MCF 10A (cell line): Measurements from ENCODE around the gene FAT1. TPM values are rescaled to one million over a fixed set of nuclear protein-coding genes. Genes with fewer than 3 reads are reported as not detected.

Experiments
- BruUV-seq: library from RNA; stranded (reverse); fragments of 400-500 nt; replicated peaks from 2 replicates; lab custom pipeline; 2021; lab: Mats Ljungman, UMichigan
- CTCF ChIA-PET: fragments of 300-600 bp; sonication (Branson Sonifier 250); formaldehyde crosslinking; extraction: SDS; loops from one replicate; lab custom pipeline; 2021; ENCODE audit warnings: antibody characterized with exemption, inconsistent platforms; lab: Yijun Ruan, JAX
- POLR2A ChIA-PET: fragments of 300-600, 350-650 bp; sonication (Branson Sonifier 250); formaldehyde crosslinking; extraction: SDS; loops from one replicate; lab custom pipeline; 2020; ENCODE audit warnings: antibody characterized with exemption, inconsistent platforms; lab: Yijun Ruan, JAX
- DNase-seq: peaks from one replicate; pipeline ENCODE4 v3.0.0-alpha.2; 2018; ENCODE audit not compliant: unreplicated experiment
- H3K27ac Mint-ChIP-seq: one replicate; pipeline ENCODE4 v1.8.0; 2022; ENCODE audit warnings: mild to moderate bottlenecking, low read depth, mixed read lengths; ENCODE audit not compliant: unreplicated experiment
- H3K27me3 Mint-ChIP-seq: one replicate; pipeline ENCODE4 v1.8.0; 2022; ENCODE audit warnings: mixed read lengths; ENCODE audit not compliant: insufficient read depth, unreplicated experiment
- H3K36me3 Mint-ChIP-seq: one replicate; pipeline ENCODE4 v1.8.0; 2022; ENCODE audit warnings: mild to moderate bottlenecking, moderate library complexity, mixed read lengths; ENCODE audit not compliant: insufficient read depth, unreplicated experiment
- H3K4me1 Mint-ChIP-seq: one replicate; pipeline ENCODE4 v1.8.0; 2022; ENCODE audit warnings: mixed read lengths; ENCODE audit not compliant: insufficient read depth, unreplicated experiment
- H3K4me3 Mint-ChIP-seq: one replicate; pipeline ENCODE4 v1.8.0; 2022; ENCODE audit warnings: mild to moderate bottlenecking, moderate library complexity, mixed read lengths; ENCODE audit not compliant: unreplicated experiment
- H3K9me3 Mint-ChIP-seq: one replicate; pipeline ENCODE4 v1.8.0; 2022; ENCODE audit warnings: mixed read lengths; ENCODE audit not compliant: unreplicated experiment
- intact Hi-C: fragments of 100-400 bp; cut with micrococcal nuclease; formaldehyde crosslinking; loops from 2 replicates; pipeline ENCODE4 v1.14.1; 2022
- total RNA-seq: library from RNA; stranded (reverse); gene quantifications from 2 replicates; pipeline ENCODE4 v1.2.3, GENCODE V29; 2022
- TF ChIP-seq, protein P1 (sequence below): fragments of 200-600 bp; IDR thresholded peaks from one replicate; pipeline ENCODE4 v1.8.0; 2022; ENCODE audit warnings: antibody characterized with exemption, mild to moderate bottlenecking; ENCODE audit not compliant: unreplicated experiment

FAT1 gene
- total RNA-seq, 1 experiment from 2014 or later, result 165 TPM

DNA sequence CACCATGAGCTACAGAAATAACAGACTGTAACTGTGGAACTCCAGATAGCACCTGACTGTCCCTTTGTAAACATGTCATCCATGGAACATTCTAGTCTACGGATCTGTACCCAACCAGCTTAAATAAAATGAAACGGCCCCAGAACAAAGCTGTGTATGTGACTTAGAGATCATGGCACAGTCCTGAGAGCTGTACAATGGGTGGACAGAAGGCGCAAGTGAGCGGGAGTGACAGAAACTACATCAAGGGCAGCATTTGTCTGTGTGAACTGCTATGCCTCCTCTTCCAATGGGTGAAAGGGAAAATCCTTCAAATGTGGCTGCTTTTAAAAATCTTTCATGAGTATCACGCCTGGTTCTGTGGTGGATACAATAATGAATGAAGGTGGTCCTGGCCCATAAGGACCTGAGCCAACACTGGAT is 72.5 kb downstream of the FAT1 start:
- DNase-seq, result no peak
- TF ChIP-seq, protein P1, sequence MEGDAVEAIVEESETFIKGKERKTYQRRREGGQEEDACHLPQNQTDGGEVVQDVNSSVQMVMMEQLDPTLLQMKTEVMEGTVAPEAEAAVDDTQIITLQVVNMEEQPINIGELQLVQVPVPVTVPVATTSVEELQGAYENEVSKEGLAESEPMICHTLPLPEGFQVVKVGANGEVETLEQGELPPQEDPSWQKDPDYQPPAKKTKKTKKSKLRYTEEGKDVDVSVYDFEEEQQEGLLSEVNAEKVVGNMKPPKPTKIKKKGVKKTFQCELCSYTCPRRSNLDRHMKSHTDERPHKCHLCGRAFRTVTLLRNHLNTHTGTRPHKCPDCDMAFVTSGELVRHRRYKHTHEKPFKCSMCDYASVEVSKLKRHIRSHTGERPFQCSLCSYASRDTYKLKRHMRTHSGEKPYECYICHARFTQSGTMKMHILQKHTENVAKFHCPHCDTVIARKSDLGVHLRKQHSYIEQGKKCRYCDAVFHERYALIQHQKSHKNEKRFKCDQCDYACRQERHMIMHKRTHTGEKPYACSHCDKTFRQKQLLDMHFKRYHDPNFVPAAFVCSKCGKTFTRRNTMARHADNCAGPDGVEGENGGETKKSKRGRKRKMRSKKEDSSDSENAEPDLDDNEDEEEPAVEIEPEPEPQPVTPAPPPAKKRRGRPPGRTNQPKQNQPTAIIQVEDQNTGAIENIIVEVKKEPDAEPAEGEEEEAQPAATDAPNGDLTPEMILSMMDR, result no peak
- Mint-ChIP-seq H3K4me1 (no peaks in the 10 kb centered on the region), H3K4me3 (no peak overlapping the region), H3K9me3 (no peaks in the 10 kb centered on the region), H3K27ac (peak overlapping the region; percentile 46), H3K36me3 (peaks cover 29% of the 10 kb centered on the region), H3K27me3 (no peaks in the 10 kb centered on the region)
- ChIA-PET CTCF (interaction anchor here (2.3 kb wide), 1 partner anchor 19 kb away, joined by 8 read pairs; no protein-coding TSS in a partner anchor), POLR2A (no interaction called here)
- intact Hi-C loops, result no loop called here
- no TSS peak for BruUV-seq

DNA sequence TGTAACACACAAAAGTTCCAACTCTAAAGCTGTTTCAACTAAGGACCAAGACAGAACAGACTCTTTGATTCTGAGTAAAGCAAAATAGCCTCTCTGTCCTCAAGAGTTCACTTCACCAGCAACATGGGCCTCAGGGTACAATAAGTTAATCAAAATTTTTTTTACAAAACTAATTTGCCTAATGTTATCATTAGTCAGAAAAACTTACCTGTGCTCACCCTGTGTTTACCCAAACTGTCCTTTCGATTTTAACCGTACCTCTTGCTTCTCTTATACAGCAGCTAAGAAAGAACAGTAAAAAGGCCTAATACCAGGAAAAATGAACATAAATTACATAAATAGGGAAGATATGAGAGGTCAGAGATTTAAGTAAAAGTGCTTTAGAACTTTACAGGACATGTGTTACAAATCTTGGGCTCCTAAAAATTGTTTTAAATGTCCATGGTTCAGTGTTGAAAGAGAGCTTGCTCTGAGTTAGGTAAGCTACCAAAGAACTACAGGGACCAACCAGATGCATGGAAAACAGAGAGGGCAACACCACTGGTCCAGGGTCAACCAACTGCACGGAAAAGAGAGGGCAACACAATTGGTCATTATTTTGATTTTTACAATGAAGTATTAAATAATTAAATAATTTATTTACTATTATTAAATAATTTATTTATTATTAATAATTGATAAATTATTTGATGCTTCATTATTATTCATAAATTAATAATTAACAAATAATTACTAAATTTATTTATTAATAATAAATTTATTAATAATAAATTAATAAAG is 73.1 kb downstream of the FAT1 start:
- peaks cover 5% of the 10 kb centered on the region for H3K4me1 Mint-ChIP-seq
- ChIA-PET CTCF (interaction anchor here (2.3 kb wide), 1 partner anchor 19 kb away, joined by 8 read pairs; no protein-coding TSS in a partner anchor), POLR2A (interaction anchor here (0.6 kb wide), 1 partner anchor 20 kb away, joined by 4 read pairs; no protein-coding TSS in a partner anchor)
- no peaks in the 10 kb centered on the region for H3K9me3 Mint-ChIP-seq
- DNase-seq, result no peak
- H3K4me3 Mint-ChIP-seq, result no peak overlapping the region
- no peaks in the 10 kb centered on the region for H3K27me3 Mint-ChIP-seq
- H3K27ac Mint-ChIP-seq, result peak overlapping the region; percentile 46
- H3K36me3 Mint-ChIP-seq, result peaks cover 33% of the 10 kb centered on the region
- no TSS peak for BruUV-seq
- TF ChIP-seq, protein P1, result no peak
- intact Hi-C loops, result no loop called here

DNA sequence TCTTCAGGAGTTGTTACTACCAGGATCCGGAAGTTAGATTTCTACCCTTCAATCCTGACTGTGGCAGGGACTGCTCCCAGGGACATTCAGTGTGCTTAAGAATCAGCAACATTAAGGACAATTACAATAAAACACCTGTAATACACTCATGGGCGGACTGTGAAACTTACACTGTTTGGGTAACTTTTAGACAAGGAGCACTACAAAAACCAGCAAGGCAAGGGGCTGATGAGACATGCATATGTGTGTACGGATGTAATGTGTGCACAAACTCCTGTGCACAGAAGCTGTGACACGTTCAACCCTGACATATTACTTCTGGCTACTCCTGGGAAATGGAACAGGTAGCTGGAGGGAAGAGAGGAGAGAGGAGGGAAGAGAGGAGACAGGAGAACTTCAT is 75.8 kb downstream of the FAT1 start:
- DNase-seq, result no peak
- intact Hi-C loops, result no loop called here
- TF ChIP-seq, protein P1, result no peak
- POLR2A ChIA-PET, result interaction anchor here (1.0 kb wide), 1 partner anchor 9 kb away, joined by 4 read pairs; no protein-coding TSS in a partner anchor
- Mint-ChIP-seq H3K9me3 (no peaks in the 10 kb centered on the region), H3K27me3 (no peaks in the 10 kb centered on the region), H3K27ac (no peak overlapping the region), H3K4me3 (no peak overlapping the region), H3K36me3 (peaks cover 37% of the 10 kb centered on the region), H3K4me1 (peaks cover 23% of the 10 kb centered on the region)
- no TSS peak for BruUV-seq
- CTCF ChIA-PET, result interaction anchor here (0.8 kb wide), 1 partner anchor 22 kb away, joined by 3 read pairs; no protein-coding TSS in a partner anchor

DNA sequence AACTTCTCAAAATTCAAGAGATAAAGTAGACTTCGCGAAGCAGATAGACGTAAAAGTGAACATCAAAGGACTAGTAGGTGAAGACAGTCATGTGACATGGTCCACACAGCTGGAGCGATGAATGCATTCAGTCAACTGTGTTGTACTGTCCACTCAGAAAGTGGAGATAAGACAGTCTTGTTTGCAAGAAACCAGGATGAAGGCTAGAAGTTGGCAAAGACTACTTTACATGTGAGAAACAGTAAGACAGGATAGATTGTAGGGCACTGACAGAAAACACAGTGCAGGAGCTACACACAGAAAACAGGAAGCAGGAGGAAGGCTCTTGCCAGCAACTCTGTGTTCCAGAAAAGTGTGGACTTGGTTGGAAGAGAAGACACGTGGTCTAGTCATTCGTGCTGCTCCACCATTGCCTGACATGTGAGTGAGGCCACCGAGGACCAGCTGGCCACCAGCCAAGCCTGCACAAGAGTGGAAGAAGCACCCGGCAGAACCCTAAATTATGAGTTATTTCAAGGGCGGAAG is 78.9 kb downstream of the FAT1 start:
- Mint-ChIP-seq H3K4me3 (no peak overlapping the region), H3K36me3 (peaks cover 37% of the 10 kb centered on the region), H3K27me3 (no peaks in the 10 kb centered on the region), H3K4me1 (peaks cover 27% of the 10 kb centered on the region), H3K9me3 (no peaks in the 10 kb centered on the region), H3K27ac (no peak overlapping the region)
- intact Hi-C loops, result no loop called here
- POLR2A ChIA-PET, result interaction anchor here (1.0 to 1.6 kb wide), 4 partner anchors 23 to 81 kb away, joined by 3 to 6 read pairs (median 4); no protein-coding TSS in a partner anchor
- TF ChIP-seq, protein P1, result no peak
- CTCF ChIA-PET, result interaction anchor here (0.7 to 1.2 kb wide), 2 partner anchors 18 to 944 kb away, joined by 3 to 4 read pairs; no protein-coding TSS in a partner anchor
- no TSS peak for BruUV-seq
- peak; percentile 29 for DNase-seq
